Frontal cortex (tissue), 4 donors: ENCODE results near the gene TMEM121. TPM values are rescaled to one million over a fixed set of nuclear protein-coding genes. Genes with fewer than 3 reads are reported as not detected.
"Not testable (repeated sequence)": the region's sequence is repeated elsewhere in the genome, so short reads cannot be mapped to it uniquely, and the experiment has no call there.

Source experiments
- DNase-seq, 2 donors: peaks; one replicate each; pipeline ENCODE4 v3.0.0; 2012; ENCODE audit warnings: low spot score in 2 of 2
- FAIRE-seq: peaks from 2 replicates; lab custom pipeline; 2012; peaks lifted over from hg19 to GRCh38; lab: Jason Lieb, UNC
- total RNA-seq: library from RNA; depleted of rRNA; stranded (reverse); fragments of >200 nt; gene quantifications from one replicate; pipeline ENCODE4 v1.2.3, GENCODE V29; 2014
- donor health status: control.
- donor health status: control.
- donor health status: control.

The TMEM121 gene
- total RNA-seq, 1 donor from 2014 or later, result 24.5 TPM

GRCh38 chr14:105563347-105563737 lies 37.0 kb downstream of the TMEM121 start:
- FAIRE-seq (no peak), DNase-seq (no peak)

- not testable (repeated sequence) for DNase-seq
These were observed 38.2 kb downstream of the TMEM121 start for GRCh38 chr14:105564536-105564935.

GRCh38 chr14:105565185-105565919 lies 39.0 kb downstream of the TMEM121 start:
- not testable (repeated sequence) for FAIRE-seq, DNase-seq

More at GRCh38 chr14:105564536-105564935, 38.2 kb downstream of the TMEM121 start:
- not testable (repeated sequence) for FAIRE-seq

GRCh38 chr14:105566248-105567163 lies 40.1 kb downstream of the TMEM121 start:
- not testable (repeated sequence) for FAIRE-seq, DNase-seq

GRCh38 chr14:105567164-105568103 lies 41.1 kb downstream of the TMEM121 start:
- not testable (repeated sequence) for FAIRE-seq, DNase-seq

GRCh38 chr14:105568140-105568843 lies 41.9 kb downstream of the TMEM121 start:
- not testable (repeated sequence) for FAIRE-seq

GRCh38 chr14:105568859-105569766 lies 42.7 kb downstream of the TMEM121 start:
- DNase-seq (no peak), FAIRE-seq (no peak)

More at GRCh38 chr14:105568140-105568843, 41.9 kb downstream of the TMEM121 start:
- DNase-seq, result not testable (repeated sequence)

GRCh38 chr14:105570482-105570881 lies 44.1 kb downstream of the TMEM121 start:
- no peak for DNase-seq
- FAIRE-seq, result no peak

GRCh38 chr14:105571181-105571951 lies 45.0 kb downstream of the TMEM121 start:
- DNase-seq, FAIRE-seq: not testable (repeated sequence)

GRCh38 chr14:105572063-105572462 lies 45.7 kb downstream of the TMEM121 start:
- FAIRE-seq, DNase-seq: not testable (repeated sequence)

GRCh38 chr14:105573841-105574240 lies 47.5 kb downstream of the TMEM121 start:
- not testable (repeated sequence) for DNase-seq, FAIRE-seq

GRCh38 chr14:105574411-105574810 lies 48.0 kb downstream of the TMEM121 start:
- not testable (repeated sequence) for DNase-seq, FAIRE-seq

GRCh38 chr14:105575016-105575700 lies 48.8 kb downstream of the TMEM121 start:
- not testable (repeated sequence) for FAIRE-seq

GRCh38 chr14:105576525-105577088 lies 50.2 kb downstream of the TMEM121 start:
- FAIRE-seq (no peak), DNase-seq (no peak)

More at GRCh38 chr14:105575016-105575700, 48.8 kb downstream of the TMEM121 start:
- DNase-seq, result not testable (repeated sequence)

- DNase-seq (no peak), FAIRE-seq (no peak)
These were observed 51.0 kb downstream of the TMEM121 start for GRCh38 chr14:105577314-105577861.

GRCh38 chr14:105578070-105578469 lies 51.7 kb downstream of the TMEM121 start:
- DNase-seq (no peak), FAIRE-seq (no peak)
